Heart left ventricle (tissue), 13 donors: Measurements from ENCODE around the gene ID1.

ENCODE experiments used
- POLR2A ChIP-seq, 2 donors: fragments of 450-650 bp; IDR thresholded peaks; one replicate each; pipeline ENCODE4 v1.6.1; 2017; ENCODE audit warnings: antibody characterized with exemption in 2 of 2, mild to moderate bottlenecking in 2 of 2, moderate library complexity in 2 of 2
- TF ChIP-seq, protein P1 (sequence below), 12 donors: fragments of 200-600 bp; sonication (generic) in 4 of 12; IDR thresholded peaks; one replicate each; pipeline versions ENCODE4 v1.5.0 to v1.8.0; 2018 to 2022; ENCODE audit warnings: antibody characterized with exemption in 12 of 12, mild to moderate bottlenecking in 5 of 12
- donor health status: ischemic (EF 13 %, LVEDD 7.1; RV severe dilation, severe dysfunction).
- donor health status: DM: no; HTN: yes; CAD: no.
- donor health status: DM: no; HTN: no; CAD: no.
- donor health status: ischemic (EF 25% LVEDD 6.9; RV normal size, moderate dysfunction).
- donor health status: ischemic (EF 25% LVEDD 5.7; RV mildly dilated, moderate dysfunction).
- donor health status: ischemic (EF 35%, LVEDD 5.7; RV mildly dilated, moderate dysfunction).
- donor health status: nonischemic (EF 11% LVEDD 7.7; RV severe dilation, severe dysfunction).
- donor health status: DM: yes; HTN: yes; CAD: no.
- donor health status: PGD.
- donor health status: ischemic (EF 29% LVEDD 5.4; RV normal size, mild dysfunction).
- donor health status: nonischemic (EF 23%, LVEDD 6.1; RV moderate dilation, normal function).

DNA sequence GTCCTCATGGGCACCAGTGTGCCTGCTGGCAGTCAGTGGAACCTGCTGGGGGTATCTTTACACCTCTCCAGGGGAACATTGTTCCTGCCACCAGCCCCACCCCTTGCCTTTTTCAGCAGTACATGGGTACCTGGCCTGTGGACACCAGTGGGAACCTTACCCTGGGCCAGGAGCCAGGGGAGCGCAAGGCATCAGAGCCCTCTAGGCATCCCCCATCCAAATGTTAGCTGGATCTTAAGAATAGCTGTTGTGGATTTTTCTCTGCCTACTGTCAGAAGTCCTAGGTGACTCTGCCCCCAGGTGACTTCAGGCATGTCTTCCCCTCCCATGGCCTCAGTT, 38.8 kb upstream of the ID1 start:
- TF ChIP-seq, protein P1, sequence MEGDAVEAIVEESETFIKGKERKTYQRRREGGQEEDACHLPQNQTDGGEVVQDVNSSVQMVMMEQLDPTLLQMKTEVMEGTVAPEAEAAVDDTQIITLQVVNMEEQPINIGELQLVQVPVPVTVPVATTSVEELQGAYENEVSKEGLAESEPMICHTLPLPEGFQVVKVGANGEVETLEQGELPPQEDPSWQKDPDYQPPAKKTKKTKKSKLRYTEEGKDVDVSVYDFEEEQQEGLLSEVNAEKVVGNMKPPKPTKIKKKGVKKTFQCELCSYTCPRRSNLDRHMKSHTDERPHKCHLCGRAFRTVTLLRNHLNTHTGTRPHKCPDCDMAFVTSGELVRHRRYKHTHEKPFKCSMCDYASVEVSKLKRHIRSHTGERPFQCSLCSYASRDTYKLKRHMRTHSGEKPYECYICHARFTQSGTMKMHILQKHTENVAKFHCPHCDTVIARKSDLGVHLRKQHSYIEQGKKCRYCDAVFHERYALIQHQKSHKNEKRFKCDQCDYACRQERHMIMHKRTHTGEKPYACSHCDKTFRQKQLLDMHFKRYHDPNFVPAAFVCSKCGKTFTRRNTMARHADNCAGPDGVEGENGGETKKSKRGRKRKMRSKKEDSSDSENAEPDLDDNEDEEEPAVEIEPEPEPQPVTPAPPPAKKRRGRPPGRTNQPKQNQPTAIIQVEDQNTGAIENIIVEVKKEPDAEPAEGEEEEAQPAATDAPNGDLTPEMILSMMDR (IDR thresholded peaks at IDR 0.05), result no peak
- no peak for TF ChIP-seq POLR2A (IDR thresholded peaks at IDR 0.05)
